SK-N-SH (cell line): ENCODE data around the gene SLC16A10.

Source experiments
- CTCF ChIP-seq: fragments of 200-600 bp; sonication (generic); IDR thresholded peaks from 2 replicates; pipeline ENCODE4 v1.6.1; 2017; ENCODE audit warnings: antibody characterized with exemption, mild to moderate bottlenecking, moderate library complexity
- ELF1 ChIP-seq: IDR thresholded peaks from 2 replicates; pipeline ENCODE4 v1.4.0; 2012
- RFX5 ChIP-seq: IDR thresholded peaks from 2 replicates; pipeline ENCODE4 v1.6.1; 2012; ENCODE audit warnings: mild to moderate bottlenecking, improper control_type of control experiment, low read length
- TCF12 ChIP-seq: IDR thresholded peaks from 2 replicates; pipeline ENCODE4 v1.4.0; 2012

GRCh38 chr6:111210194-111210728, 123.0 kb downstream of the SLC16A10 start:
- TF ChIP-seq RFX5: no peak
- peak; percentile 81 for TF ChIP-seq CTCF
- TF ChIP-seq ELF1: no peak
- TF ChIP-seq TCF12: no peak
